GM12878 (cell line): ENCODE measurements around the gene TXNRD1. TPM values are rescaled to one million over a fixed set of nuclear protein-coding genes. Genes with fewer than 3 reads are reported as not detected.

Experiments
- CHD4 ChIP-seq: fragments of 200-600 bp; sonication (generic); IDR thresholded peaks from 2 replicates; pipeline ENCODE4 v1.6.1; 2016; ENCODE audit warnings: mild to moderate bottlenecking
- GATAD2B ChIP-seq: fragments of 450-650 bp; conservative IDR thresholded peaks from 2 replicates; pipeline ENCODE4 v1.6.1; 2017; ENCODE audit warnings: low read depth, mild to moderate bottlenecking, moderate library complexity
- HDGF ChIP-seq: fragments of 450-650 bp; IDR thresholded peaks from 2 replicates; pipeline ENCODE4 v1.6.1; 2016; ENCODE audit warnings: antibody characterized with exemption
- IKZF2 ChIP-seq, 2 experiments: fragments of 450-650 bp; IDR thresholded peaks; 2 replicates each; pipeline ENCODE4 v1.6.1; 2017; ENCODE audit warnings: mild to moderate bottlenecking in 2 of 2, moderate library complexity in 2 of 2
- JUNB ChIP-seq: IDR thresholded peaks from 2 replicates; pipeline ENCODE4 v1.6.1; 2016; ENCODE audit warnings: antibody characterized with exemption, mild to moderate bottlenecking
- LARP7 ChIP-seq: fragments of 450-650 bp; IDR thresholded peaks from 2 replicates; pipeline ENCODE4 v1.6.1; 2017; ENCODE audit warnings: mild to moderate bottlenecking
- NBN ChIP-seq: fragments of 450-650 bp; IDR thresholded peaks from 2 replicates; pipeline ENCODE4 v1.6.1; 2016
- SIX5 ChIP-seq: IDR thresholded peaks from 2 replicates; pipeline ENCODE4 v1.6.1; 2011; ENCODE audit warnings: mild to moderate bottlenecking, low read depth, low read length, moderate library complexity; ENCODE audit not compliant: severe bottlenecking
- SREBF2 ChIP-seq: IDR thresholded peaks from 2 replicates; pipeline ENCODE4 v1.6.1; 2012; ENCODE audit warnings: mild to moderate bottlenecking, low read length
- TAF1 ChIP-seq: IDR thresholded peaks from 2 replicates; pipeline ENCODE4 v1.6.1; 2011; ENCODE audit warnings: mild to moderate bottlenecking, low read depth, low read length, borderline replicate concordance
- WRNIP1 ChIP-seq: IDR thresholded peaks from 2 replicates; pipeline ENCODE4 v1.6.1; 2011; ENCODE audit warnings: low read depth, low read length, improper control_type of control experiment, borderline replicate concordance
- ZNF207 ChIP-seq: fragments of 450-650 bp; IDR thresholded peaks from 2 replicates; pipeline ENCODE4 v1.6.1; 2014; ENCODE audit warnings: antibody characterized with exemption, mild to moderate bottlenecking, borderline replicate concordance
- ZZZ3 ChIP-seq: IDR thresholded peaks from 2 replicates; pipeline ENCODE4 v1.6.1; 2011; ENCODE audit warnings: low read depth; ENCODE audit not compliant: control insufficient read depth, insufficient read length
- polyA plus RNA-seq, 11 experiments: library from polyadenylated mRNA; depleted of rRNA in 4 of 11; unstranded in 6 of 11; stranded (reverse) in 5 of 11; fragments of >200 nt; fragmentation: Nextera tagmentation in 4 of 11; fragmentation: Illumina TruSeq in 1 of 11; extraction: Ambion mirVana in 4 of 11; extraction: Trizol in 1 of 11; gene quantifications; 1 replicate in 1 of 11; 2 replicates in 10 of 11; pipeline versions ENCODE4 v1.2.1 to v1.2.3, GENCODE V29; 2011 to 2016; ENCODE audit warnings: inconsistent platforms in 2 of 11, missing spikeins in 2 of 11, low read depth in 1 of 11
- total RNA-seq, 4 experiments: library from RNA; depleted of rRNA in 3 of 4; stranded (reverse); fragments of >200 nt in 3 of 4; fragmentation: Illumina TruSeq in 1 of 4; extraction: Trizol in 1 of 4; gene quantifications; 2 replicates each; pipeline versions ENCODE4 v1.2.1 to v1.2.3, GENCODE V29; 2013 to 2021
- TF ChIP-seq, protein P1 (sequence below): IDR thresholded peaks from 2 replicates; pipeline ENCODE4 v1.6.1; 2012; ENCODE audit warnings: low read depth, low read length, improper control_type of control experiment
- TF ChIP-seq, protein P2 (sequence below): fragments of 450-650 bp; IDR thresholded peaks from 2 replicates; pipeline ENCODE4 v1.6.1; 2018; ENCODE audit warnings: borderline replicate concordance, mild to moderate bottlenecking; ENCODE audit not compliant: partially characterized antibody
- TF ChIP-seq, protein P3 (sequence below): IDR thresholded peaks from 2 replicates; pipeline ENCODE4 v1.6.1; 2011; ENCODE audit warnings: low read depth, low read length, improper control_type of control experiment, borderline replicate concordance
- TF ChIP-seq, protein P4 (sequence below): fragments of 450-650 bp; formaldehyde crosslinking; IDR thresholded peaks from 2 replicates; pipeline ENCODE4 v1.4.0; 2022; ENCODE audit warnings: mild to moderate bottlenecking, moderate library complexity
- TF ChIP-seq, protein P5 (sequence below): fragments of 450-650 bp; formaldehyde crosslinking; IDR thresholded peaks from 2 replicates; pipeline ENCODE4 v1.4.0; 2020; ENCODE audit warnings: mild to moderate bottlenecking, moderate library complexity

TXNRD1 gene
- total and polyA plus RNA-seq, 10 of the 15 experiments (the other 5 are each of a cell fraction or from before 2014, with no cell fraction given), result 52.6 to 84.6 (median 67.8) TPM

- TF ChIP-seq SIX5 (no peak), ZNF207 (no peak), WRNIP1 (no peak), IKZF2 (IDR thresholded peaks at IDR 0.05) (no peak), HDGF (peak; percentile 58; the same call in 1 of the 2 replicates), ZZZ3 (no peak), NBN (no peak), GATAD2B (no peak), SREBF2 (no peak), CHD4 (no peak), JUNB (no peak), TAF1 (peak; percentile 33; the same call in 1 of the 2 replicates), LARP7 (0 out of 2 replicates have a peak, but pooled peaks have one; percentile 0)
- TF ChIP-seq, protein P1, sequence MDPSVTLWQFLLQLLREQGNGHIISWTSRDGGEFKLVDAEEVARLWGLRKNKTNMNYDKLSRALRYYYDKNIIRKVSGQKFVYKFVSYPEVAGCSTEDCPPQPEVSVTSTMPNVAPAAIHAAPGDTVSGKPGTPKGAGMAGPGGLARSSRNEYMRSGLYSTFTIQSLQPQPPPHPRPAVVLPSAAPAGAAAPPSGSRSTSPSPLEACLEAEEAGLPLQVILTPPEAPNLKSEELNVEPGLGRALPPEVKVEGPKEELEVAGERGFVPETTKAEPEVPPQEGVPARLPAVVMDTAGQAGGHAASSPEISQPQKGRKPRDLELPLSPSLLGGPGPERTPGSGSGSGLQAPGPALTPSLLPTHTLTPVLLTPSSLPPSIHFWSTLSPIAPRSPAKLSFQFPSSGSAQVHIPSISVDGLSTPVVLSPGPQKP, result no peak
- TF ChIP-seq, protein P2, sequence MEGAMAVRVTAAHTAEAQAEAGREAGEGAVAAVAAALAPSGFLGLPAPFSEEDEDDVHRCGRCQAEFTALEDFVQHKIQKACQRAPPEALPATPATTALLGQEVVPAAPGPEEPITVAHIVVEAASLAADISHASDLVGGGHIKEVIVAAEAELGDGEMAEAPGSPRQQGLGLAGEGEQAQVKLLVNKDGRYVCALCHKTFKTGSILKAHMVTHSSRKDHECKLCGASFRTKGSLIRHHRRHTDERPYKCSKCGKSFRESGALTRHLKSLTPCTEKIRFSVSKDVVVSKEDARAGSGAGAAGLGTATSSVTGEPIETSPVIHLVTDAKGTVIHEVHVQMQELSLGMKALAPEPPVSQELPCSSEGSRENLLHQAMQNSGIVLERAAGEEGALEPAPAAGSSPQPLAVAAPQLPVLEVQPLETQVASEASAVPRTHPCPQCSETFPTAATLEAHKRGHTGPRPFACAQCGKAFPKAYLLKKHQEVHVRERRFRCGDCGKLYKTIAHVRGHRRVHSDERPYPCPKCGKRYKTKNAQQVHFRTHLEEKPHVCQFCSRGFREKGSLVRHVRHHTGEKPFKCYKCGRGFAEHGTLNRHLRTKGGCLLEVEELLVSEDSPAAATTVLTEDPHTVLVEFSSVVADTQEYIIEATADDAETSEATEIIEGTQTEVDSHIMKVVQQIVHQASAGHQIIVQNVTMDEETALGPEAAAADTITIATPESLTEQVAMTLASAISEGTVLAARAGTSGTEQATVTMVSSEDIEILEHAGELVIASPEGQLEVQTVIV, result no peak
- TF ChIP-seq, protein P3, sequence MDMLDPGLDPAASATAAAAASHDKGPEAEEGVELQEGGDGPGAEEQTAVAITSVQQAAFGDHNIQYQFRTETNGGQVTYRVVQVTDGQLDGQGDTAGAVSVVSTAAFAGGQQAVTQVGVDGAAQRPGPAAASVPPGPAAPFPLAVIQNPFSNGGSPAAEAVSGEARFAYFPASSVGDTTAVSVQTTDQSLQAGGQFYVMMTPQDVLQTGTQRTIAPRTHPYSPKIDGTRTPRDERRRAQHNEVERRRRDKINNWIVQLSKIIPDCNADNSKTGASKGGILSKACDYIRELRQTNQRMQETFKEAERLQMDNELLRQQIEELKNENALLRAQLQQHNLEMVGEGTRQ, result no peak
- TF ChIP-seq, protein P4, sequence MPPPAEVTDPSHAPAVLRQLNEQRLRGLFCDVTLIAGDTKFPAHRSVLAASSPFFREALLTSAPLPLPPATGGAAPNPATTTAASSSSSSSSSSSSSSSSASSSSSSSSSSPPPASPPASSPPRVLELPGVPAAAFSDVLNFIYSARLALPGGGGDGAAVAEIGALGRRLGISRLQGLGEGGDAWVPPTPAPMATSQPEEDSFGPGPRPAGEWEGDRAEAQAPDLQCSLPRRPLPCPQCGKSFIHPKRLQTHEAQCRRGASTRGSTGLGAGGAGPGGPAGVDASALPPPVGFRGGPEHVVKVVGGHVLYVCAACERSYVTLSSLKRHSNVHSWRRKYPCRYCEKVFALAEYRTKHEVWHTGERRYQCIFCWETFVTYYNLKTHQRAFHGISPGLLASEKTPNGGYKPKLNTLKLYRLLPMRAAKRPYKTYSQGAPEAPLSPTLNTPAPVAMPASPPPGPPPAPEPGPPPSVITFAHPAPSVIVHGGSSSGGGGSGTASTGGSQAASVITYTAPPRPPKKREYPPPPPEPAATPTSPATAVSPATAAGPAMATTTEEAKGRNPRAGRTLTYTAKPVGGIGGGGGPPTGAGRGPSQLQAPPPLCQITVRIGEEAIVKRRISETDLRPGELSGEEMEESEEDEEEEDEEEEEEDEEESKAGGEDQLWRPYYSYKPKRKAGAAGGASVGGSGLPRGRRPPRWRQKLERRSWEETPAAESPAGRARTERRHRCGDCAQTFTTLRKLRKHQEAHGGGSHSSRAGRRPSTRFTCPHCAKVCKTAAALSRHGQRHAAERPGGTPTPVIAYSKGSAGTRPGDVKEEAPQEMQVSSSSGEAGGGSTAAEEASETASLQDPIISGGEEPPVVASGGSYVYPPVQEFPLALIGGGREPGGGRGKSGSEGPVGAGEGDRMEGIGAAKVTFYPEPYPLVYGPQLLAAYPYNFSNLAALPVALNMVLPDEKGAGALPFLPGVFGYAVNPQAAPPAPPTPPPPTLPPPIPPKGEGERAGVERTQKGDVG (CRISPR knock-in tag), result no peak
- TF ChIP-seq, protein P5, sequence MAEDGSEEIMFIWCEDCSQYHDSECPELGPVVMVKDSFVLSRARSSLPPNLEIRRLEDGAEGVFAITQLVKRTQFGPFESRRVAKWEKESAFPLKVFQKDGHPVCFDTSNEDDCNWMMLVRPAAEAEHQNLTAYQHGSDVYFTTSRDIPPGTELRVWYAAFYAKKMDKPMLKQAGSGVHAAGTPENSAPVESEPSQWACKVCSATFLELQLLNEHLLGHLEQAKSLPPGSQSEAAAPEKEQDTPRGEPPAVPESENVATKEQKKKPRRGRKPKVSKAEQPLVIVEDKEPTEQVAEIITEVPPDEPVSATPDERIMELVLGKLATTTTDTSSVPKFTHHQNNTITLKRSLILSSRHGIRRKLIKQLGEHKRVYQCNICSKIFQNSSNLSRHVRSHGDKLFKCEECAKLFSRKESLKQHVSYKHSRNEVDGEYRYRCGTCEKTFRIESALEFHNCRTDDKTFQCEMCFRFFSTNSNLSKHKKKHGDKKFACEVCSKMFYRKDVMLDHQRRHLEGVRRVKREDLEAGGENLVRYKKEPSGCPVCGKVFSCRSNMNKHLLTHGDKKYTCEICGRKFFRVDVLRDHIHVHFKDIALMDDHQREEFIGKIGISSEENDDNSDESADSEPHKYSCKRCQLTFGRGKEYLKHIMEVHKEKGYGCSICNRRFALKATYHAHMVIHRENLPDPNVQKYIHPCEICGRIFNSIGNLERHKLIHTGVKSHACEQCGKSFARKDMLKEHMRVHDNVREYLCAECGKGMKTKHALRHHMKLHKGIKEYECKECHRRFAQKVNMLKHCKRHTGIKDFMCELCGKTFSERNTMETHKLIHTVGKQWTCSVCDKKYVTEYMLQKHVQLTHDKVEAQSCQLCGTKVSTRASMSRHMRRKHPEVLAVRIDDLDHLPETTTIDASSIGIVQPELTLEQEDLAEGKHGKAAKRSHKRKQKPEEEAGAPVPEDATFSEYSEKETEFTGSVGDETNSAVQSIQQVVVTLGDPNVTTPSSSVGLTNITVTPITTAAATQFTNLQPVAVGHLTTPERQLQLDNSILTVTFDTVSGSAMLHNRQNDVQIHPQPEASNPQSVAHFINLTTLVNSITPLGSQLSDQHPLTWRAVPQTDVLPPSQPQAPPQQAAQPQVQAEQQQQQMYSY (CRISPR knock-in tag), result no peak
Measured at GRCh38 chr12:104303538-104304151, 88.1 kb downstream of the TXNRD1 start, which contains the start of gene EID3 (continued).
